ENCODE data around the gene PIGH.

DNA sequence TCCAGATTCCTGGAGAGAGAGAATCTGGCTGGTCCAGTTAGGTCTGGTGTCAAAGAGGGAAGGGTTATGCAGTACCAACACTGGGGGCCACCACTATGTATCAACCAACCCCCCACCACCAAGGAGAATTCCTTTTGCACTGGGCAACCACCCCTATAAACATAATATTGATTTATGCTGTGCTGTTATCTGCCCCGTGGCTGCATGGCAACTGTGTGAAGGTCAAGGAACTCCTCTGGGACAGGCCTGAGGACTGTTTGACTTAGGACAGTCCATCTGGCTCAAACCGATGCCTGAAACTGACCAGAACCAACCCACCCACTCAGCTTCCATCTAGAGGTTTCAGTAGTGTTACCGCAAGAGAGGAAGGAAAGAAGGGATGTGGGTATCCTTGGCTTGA lies 46.5 kb downstream of the PIGH start:
- TF ChIP-seq, protein P1, sequence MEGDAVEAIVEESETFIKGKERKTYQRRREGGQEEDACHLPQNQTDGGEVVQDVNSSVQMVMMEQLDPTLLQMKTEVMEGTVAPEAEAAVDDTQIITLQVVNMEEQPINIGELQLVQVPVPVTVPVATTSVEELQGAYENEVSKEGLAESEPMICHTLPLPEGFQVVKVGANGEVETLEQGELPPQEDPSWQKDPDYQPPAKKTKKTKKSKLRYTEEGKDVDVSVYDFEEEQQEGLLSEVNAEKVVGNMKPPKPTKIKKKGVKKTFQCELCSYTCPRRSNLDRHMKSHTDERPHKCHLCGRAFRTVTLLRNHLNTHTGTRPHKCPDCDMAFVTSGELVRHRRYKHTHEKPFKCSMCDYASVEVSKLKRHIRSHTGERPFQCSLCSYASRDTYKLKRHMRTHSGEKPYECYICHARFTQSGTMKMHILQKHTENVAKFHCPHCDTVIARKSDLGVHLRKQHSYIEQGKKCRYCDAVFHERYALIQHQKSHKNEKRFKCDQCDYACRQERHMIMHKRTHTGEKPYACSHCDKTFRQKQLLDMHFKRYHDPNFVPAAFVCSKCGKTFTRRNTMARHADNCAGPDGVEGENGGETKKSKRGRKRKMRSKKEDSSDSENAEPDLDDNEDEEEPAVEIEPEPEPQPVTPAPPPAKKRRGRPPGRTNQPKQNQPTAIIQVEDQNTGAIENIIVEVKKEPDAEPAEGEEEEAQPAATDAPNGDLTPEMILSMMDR (IDR thresholded peaks at IDR 0.05; ENCODE audit: low read depth, low read length), result no peak
- TF ChIP-seq EZH2phosphoT487 (IDR thresholded peaks at IDR 0.05; ENCODE audit: low read depth), result no peak
